RWPE2 (cell line): ENCODE data around the gene HOXB7.

Source experiments
- ATAC-seq: fragments of 200-7000 bp; cut with Tn5 transposase; 3 replicates; pipeline ENCODE4 v1.9.1; 2021; ENCODE audit warnings: low read depth
- DNase-seq: peaks from one replicate; pipeline ENCODE4 v3.0.0-alpha.2; 2020; ENCODE audit warnings: low spot score
- H3K27ac ChIP-seq: fragments of 450-650 bp; 2 replicates; pipeline ENCODE4 v1.5.1; 2017; ENCODE audit warnings: mild to moderate bottlenecking; ENCODE audit not compliant: poor library complexity, severe bottlenecking
- H3K27me3 ChIP-seq: fragments of 250-450 bp; sonication (Bioruptor Pico); 2 replicates; pipeline ENCODE4 v1.5.1; 2021; ENCODE audit warnings: mild to moderate bottlenecking, moderate library complexity; ENCODE audit not compliant: insufficient read depth, poor library complexity, severe bottlenecking
- H3K36me3 ChIP-seq: fragments of 250-450 bp; sonication (Bioruptor Pico); 2 replicates; pipeline ENCODE4 v1.5.1; 2020; ENCODE audit warnings: low read depth, mild to moderate bottlenecking, moderate library complexity
- H3K4me1 ChIP-seq: fragments of 250-450 bp; sonication (Bioruptor Pico); 2 replicates; pipeline ENCODE4 v1.5.1; 2021; ENCODE audit warnings: mild to moderate bottlenecking, moderate library complexity; ENCODE audit not compliant: insufficient read depth, poor library complexity, severe bottlenecking
- H3K4me3 ChIP-seq: fragments of 250-450 bp; sonication (Bioruptor Pico); 2 replicates; pipeline ENCODE4 v1.5.1; 2021; ENCODE audit warnings: mild to moderate bottlenecking, moderate library complexity; ENCODE audit not compliant: severe bottlenecking
- H3K9me3 ChIP-seq: fragments of 250-450 bp; sonication (Bioruptor Pico); 2 replicates; pipeline ENCODE4 v1.5.1; 2021; ENCODE audit warnings: mild to moderate bottlenecking, moderate library complexity; ENCODE audit not compliant: severe bottlenecking
- CTCF ChIP-seq: fragments of 450-650 bp; IDR thresholded peaks from one replicate; pipeline ENCODE4 v1.5.1; 2017; ENCODE audit warnings: mild to moderate bottlenecking, moderate library complexity; ENCODE audit not compliant: poor library complexity, severe bottlenecking

HOXB7 gene

DNA sequence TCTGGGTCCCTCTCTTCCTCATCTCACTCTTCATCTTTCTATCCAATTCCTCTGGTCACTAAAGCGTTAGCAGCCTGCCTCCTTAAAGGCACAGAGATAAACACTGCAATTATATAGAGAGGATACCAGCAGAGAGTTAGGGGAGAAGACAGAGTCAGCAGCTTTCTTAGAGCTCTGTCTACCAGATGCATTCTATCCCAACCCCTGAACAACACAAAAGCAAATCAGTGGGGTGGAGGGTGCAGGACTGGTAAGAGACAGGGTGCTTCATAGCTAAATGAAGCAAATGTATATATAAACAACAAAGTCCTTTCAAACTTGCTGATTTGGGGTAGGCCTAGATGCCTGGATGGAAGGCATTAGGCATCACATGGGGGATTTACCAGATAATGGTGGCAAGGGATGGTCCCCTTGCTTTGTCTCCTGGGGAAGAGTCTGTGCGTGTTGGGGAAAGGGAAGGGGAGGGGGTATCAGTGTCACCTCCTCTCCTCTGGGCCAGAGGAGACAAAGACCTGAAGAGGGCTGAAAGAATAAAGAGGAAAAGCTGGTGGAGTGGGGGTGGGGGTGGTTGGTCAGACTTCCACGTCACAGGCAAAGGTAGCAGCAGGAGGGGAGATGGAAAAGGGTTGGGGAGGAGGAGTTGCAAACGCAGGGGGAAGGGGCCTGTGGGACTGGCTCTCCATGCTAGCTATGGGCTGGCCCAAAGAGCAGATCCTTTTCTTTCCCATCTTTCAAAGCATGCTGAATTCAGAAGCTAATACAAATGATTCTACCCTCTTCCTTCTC lies 44.7 kb downstream of the HOXB7 start:
- DNase-seq (no peak), ATAC-seq (no peak)
- Histone ChIP-seq H3K36me3 (peaks cover 3% of the 10 kb centered on the region; the same call in 1 of the 2 replicates), H3K27ac (no peak overlapping the region), H3K9me3 (no peaks in the 10 kb centered on the region), H3K4me1 (no peaks in the 10 kb centered on the region), H3K4me3 (no peak overlapping the region), H3K27me3 (no peaks in the 10 kb centered on the region)
- TF ChIP-seq CTCF: no peak

DNA sequence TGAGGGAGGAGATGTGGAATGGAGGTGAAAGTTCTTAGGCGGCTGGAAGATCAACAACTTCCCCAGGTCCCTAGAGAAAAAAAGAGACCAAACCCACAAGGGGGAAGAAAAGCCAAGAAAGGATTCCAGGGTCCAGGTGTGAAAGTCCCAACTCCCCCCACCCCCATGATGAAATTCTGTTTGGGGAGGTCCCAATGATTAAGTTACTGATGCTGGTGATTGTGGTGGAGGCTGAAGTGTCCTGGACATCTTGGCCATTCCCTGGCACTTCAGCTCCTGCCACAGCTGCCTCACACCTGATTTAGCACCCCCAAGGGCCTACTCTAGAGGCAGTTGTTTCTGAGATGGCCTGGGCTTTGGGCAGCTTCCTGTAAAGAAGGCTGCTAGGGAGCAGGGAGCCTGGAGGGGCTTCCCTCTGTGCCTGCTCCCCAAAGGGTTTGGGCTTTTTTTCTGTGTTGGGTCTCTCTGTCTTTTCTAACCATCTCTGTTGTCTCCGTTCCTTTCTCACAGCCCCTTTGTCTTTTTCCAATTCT lies 45.7 kb downstream of the HOXB7 start:
- Histone ChIP-seq H3K27me3 (no peaks in the 10 kb centered on the region), H3K4me1 (no peaks in the 10 kb centered on the region)

GRCh38 chr17:48564188-48565021 lies 46.4 kb downstream of the HOXB7 start:
- Histone ChIP-seq H3K9me3 (no peaks in the 10 kb centered on the region), H3K27me3 (no peaks in the 10 kb centered on the region), H3K4me1 (no peaks in the 10 kb centered on the region), H3K27ac (no peak overlapping the region), H3K4me3 (no peak overlapping the region), H3K36me3 (peaks cover 3% of the 10 kb centered on the region; the same call in 1 of the 2 replicates)
- ATAC-seq (no peak), DNase-seq (no peak)
- TF ChIP-seq CTCF: no peak

More for the DNA sequence above, 45.7 kb downstream of the HOXB7 start:
- TF ChIP-seq CTCF: no peak
- DNase-seq (no peak), ATAC-seq (no peak)
- no peaks in the 10 kb centered on the region for H3K9me3 ChIP-seq
- H3K36me3 ChIP-seq: peaks cover 3% of the 10 kb centered on the region; the same call in 1 of the 2 replicates
- H3K27ac ChIP-seq: no peak overlapping the region
- H3K4me3 ChIP-seq: no peak overlapping the region

- H3K9me3 ChIP-seq: no peaks in the 10 kb centered on the region
- H3K27ac ChIP-seq: no peak overlapping the region
- ATAC-seq: no peak
- H3K4me3 ChIP-seq: no peak overlapping the region
- no peaks in the 10 kb centered on the region for H3K4me1 ChIP-seq
- H3K36me3 ChIP-seq: peaks cover 3% of the 10 kb centered on the region; the same call in 1 of the 2 replicates
- no peak for DNase-seq
- H3K27me3 ChIP-seq: no peaks in the 10 kb centered on the region
- TF ChIP-seq CTCF: no peak
Measured at GRCh38 chr17:48563867-48564187, 47.0 kb downstream of the HOXB7 start.
